HG03460 (cell line): ENCODE measurements around the gene SPTB.

Source experiments
- ATAC-seq: cut with Tn5 transposase; IDR thresholded peaks from one replicate; pipeline ENCODE4 v1.9.1; 2021; ENCODE audit not compliant: unreplicated experiment

The SPTB gene

GRCh38 chr14:64768401-64769095, 111.2 kb downstream of the SPTB start:
- no peak for ATAC-seq

- ATAC-seq: no peak
These were observed 112.3 kb downstream of the SPTB start for GRCh38 chr14:64767215-64767964.

GRCh38 chr14:64766430-64767151, 113.1 kb downstream of the SPTB start:
- ATAC-seq: no peak

GRCh38 chr14:64765740-64766302, 113.9 kb downstream of the SPTB start:
- ATAC-seq: no peak

- no peak for ATAC-seq
These were observed 114.8 kb downstream of the SPTB start for GRCh38 chr14:64764641-64765520.

- no peak for ATAC-seq
These were observed 115.7 kb downstream of the SPTB start for GRCh38 chr14:64763801-64764621.

- ATAC-seq: no peak
These were observed 116.5 kb downstream of the SPTB start for GRCh38 chr14:64763085-64763782.

- no peak for ATAC-seq
These were observed 117.4 kb downstream of the SPTB start for GRCh38 chr14:64762044-64763034.

- ATAC-seq: no peak
These were observed 118.2 kb downstream of the SPTB start for GRCh38 chr14:64761441-64762043.

- ATAC-seq: no peak
These were observed 118.8 kb downstream of the SPTB start for GRCh38 chr14:64760916-64761315.

- no peak for ATAC-seq
These were observed 119.5 kb downstream of the SPTB start for GRCh38 chr14:64760146-64760755.

- no peak for ATAC-seq
These were observed 120.2 kb downstream of the SPTB start for GRCh38 chr14:64759555-64759938.

- ATAC-seq: no peak
These were observed 120.8 kb downstream of the SPTB start for GRCh38 chr14:64758691-64759554.

- no peak for ATAC-seq
These were observed 121.6 kb downstream of the SPTB start for GRCh38 chr14:64758025-64758521.

GRCh38 chr14:64757601-64758000, 122.1 kb downstream of the SPTB start:
- no peak for ATAC-seq

- ATAC-seq: no peak
These were observed 123.0 kb downstream of the SPTB start for GRCh38 chr14:64756712-64757111.
